ENCODE measurements around the gene SEC61B. TPM values are rescaled to one million over a fixed set of nuclear protein-coding genes. Genes with fewer than 3 reads are reported as not detected.

The SEC61B gene
- total RNA-seq, 1 donor from 2014 or later: 83.7 TPM

DNA sequence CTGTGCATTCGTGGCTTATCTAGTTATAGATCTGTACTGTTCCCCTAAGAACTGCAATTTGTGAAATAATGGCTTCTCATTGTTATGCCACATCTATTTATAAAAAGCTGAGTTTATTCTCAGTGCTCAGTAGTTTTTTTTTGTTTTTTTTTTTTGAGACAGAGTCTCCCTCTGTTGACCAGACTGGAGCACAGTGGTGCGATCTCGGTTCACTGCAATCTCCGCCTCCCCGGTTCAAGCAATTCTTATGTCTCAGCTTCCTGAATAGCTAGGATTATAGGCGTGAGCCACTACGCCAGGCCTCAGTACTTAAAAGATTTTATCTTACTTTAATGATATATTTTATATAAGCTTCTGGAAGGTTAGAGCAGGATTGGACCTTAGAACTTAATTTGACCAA lies 19.0 kb downstream of the SEC61B start:
- H3K36me3 Mint-ChIP-seq: no peaks in the 10 kb centered on the region
- no peak overlapping the region for H3K27ac Mint-ChIP-seq
- no peak overlapping the region for H3K4me3 ChIP-seq
- H3K9ac ChIP-seq: no peak overlapping the region
- no peak overlapping the region for H3K27ac ChIP-seq
- H3K4me3 Mint-ChIP-seq: no peak overlapping the region
- no peaks in the 10 kb centered on the region for H4K20me1 ChIP-seq (ENCODE audit: low read depth)
- H3K27me3 ChIP-seq: no peaks in the 10 kb centered on the region
- H3K4me1 Mint-ChIP-seq: no peaks in the 10 kb centered on the region
- no peaks in the 10 kb centered on the region for H3K36me3 ChIP-seq
- no peak overlapping the region for H2AFZ ChIP-seq (replicated peaks)
- H3K4me2 ChIP-seq: no peak overlapping the region
- peaks cover 12% of the 10 kb centered on the region for H3K4me1 ChIP-seq
- no peak for DNase-seq (ENCODE audit: low spot score)
- peaks cover 7% of the 10 kb centered on the region for H3F3A ChIP-seq (ENCODE audit: low read depth)
- H3K9me3 Mint-ChIP-seq: no peaks in the 10 kb centered on the region
- H3K27me3 Mint-ChIP-seq (ENCODE audit: insufficient read depth, low read depth): no peaks in the 10 kb centered on the region
- H3K9me3 ChIP-seq (ENCODE audit: low read depth): no peaks in the 10 kb centered on the region
- no peaks in the 10 kb centered on the region for H3K79me2 ChIP-seq (ENCODE audit: low read depth)
- no peak for TF ChIP-seq EZH2 (IDR thresholded peaks at IDR 0.05)
- TF ChIP-seq EZH2phosphoT487 (IDR thresholded peaks at IDR 0.05): no peak
- TF ChIP-seq, protein P1, sequence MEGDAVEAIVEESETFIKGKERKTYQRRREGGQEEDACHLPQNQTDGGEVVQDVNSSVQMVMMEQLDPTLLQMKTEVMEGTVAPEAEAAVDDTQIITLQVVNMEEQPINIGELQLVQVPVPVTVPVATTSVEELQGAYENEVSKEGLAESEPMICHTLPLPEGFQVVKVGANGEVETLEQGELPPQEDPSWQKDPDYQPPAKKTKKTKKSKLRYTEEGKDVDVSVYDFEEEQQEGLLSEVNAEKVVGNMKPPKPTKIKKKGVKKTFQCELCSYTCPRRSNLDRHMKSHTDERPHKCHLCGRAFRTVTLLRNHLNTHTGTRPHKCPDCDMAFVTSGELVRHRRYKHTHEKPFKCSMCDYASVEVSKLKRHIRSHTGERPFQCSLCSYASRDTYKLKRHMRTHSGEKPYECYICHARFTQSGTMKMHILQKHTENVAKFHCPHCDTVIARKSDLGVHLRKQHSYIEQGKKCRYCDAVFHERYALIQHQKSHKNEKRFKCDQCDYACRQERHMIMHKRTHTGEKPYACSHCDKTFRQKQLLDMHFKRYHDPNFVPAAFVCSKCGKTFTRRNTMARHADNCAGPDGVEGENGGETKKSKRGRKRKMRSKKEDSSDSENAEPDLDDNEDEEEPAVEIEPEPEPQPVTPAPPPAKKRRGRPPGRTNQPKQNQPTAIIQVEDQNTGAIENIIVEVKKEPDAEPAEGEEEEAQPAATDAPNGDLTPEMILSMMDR (IDR thresholded peaks at IDR 0.05): peak; percentile 5

DNA sequence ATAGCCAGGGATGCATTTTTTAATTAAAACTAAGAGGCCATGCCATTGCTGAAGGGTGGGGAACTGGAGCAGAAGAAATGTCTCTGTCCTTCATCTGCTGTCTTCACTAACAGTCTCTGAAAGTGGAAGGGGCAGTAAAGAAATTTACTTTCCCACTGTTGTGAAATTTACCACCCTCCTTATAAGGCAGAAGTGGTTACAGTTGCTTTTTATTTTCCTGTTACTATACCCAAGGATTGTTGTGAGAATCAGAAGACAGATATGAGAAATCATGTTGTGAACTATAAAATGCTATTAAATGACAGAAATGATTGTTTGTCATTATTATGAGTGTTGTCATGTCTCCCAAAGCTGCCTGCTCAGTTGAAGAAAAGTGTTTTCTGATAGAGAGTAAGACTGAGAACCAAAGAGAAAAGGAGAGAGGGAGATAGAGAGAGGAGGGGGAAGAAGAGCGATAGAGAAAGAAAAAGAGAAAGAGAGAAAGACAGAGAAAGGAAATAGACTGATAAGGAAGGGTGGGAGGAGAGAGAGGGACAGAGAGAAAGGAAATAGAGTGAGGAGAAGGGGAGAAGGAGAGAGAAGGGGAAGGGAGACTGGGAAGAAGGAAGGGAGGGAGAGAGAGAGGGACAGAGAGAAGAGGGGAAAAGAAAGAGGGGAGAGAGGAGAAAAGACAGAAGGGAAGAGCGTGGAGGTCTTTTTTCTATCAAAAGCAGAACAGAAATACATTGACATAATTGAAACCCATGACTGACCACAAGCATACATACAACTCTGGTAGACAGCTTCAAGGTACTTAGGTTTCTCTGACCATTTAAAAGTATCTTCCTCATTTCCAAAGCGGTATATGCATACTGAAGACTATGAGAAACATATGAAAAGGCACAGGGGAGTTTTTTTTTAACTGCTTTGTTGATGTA lies 22.5 kb downstream of the SEC61B start:
- Histone ChIP-seq H4K20me1 (ENCODE audit: low read depth) (no peaks in the 10 kb centered on the region), H3K9ac (no peak overlapping the region), H2AFZ (replicated peaks) (no peak overlapping the region), H3K79me2 (ENCODE audit: low read depth) (no peaks in the 10 kb centered on the region), H3K9me3 (ENCODE audit: low read depth) (no peaks in the 10 kb centered on the region), H3K36me3 (no peaks in the 10 kb centered on the region), H3K27me3 (no peaks in the 10 kb centered on the region), H3F3A (ENCODE audit: low read depth) (peaks cover 6% of the 10 kb centered on the region), H3K4me2 (no peak overlapping the region), H3K27ac (no peak overlapping the region), H3K4me1 (peaks cover 2% of the 10 kb centered on the region), H3K4me3 (no peak overlapping the region)
- no peak overlapping the region for H3K4me3 Mint-ChIP-seq
- no peak overlapping the region for H3K27ac Mint-ChIP-seq
- H3K9me3 Mint-ChIP-seq: no peaks in the 10 kb centered on the region
- TF ChIP-seq EZH2 (IDR thresholded peaks at IDR 0.05) (no peak), EZH2phosphoT487 (IDR thresholded peaks at IDR 0.05) (no peak)
- TF ChIP-seq, protein P1 (IDR thresholded peaks at IDR 0.05): no peak
- H3K4me1 Mint-ChIP-seq: no peaks in the 10 kb centered on the region
- no peaks in the 10 kb centered on the region for H3K36me3 Mint-ChIP-seq
- no peak for DNase-seq (ENCODE audit: low spot score)
- no peaks in the 10 kb centered on the region for H3K27me3 Mint-ChIP-seq (ENCODE audit: insufficient read depth, low read depth)

GRCh38 chr9:99249619-99250018 lies 27.5 kb downstream of the SEC61B start:
- Histone ChIP-seq H3K79me2 (ENCODE audit: low read depth) (no peaks in the 10 kb centered on the region), H4K20me1 (ENCODE audit: low read depth) (no peaks in the 10 kb centered on the region), H3K27me3 (no peaks in the 10 kb centered on the region), H2AFZ (replicated peaks) (no peak overlapping the region), H3K36me3 (no peaks in the 10 kb centered on the region), H3K27ac (no peak overlapping the region), H3K4me2 (no peak overlapping the region), H3K4me3 (no peak overlapping the region), H3F3A (ENCODE audit: low read depth) (no peaks in the 10 kb centered on the region), H3K9ac (no peak overlapping the region), H3K4me1 (no peaks in the 10 kb centered on the region), H3K9me3 (ENCODE audit: low read depth) (no peaks in the 10 kb centered on the region)
- no peak overlapping the region for H3K27ac Mint-ChIP-seq
- TF ChIP-seq, protein P1 (IDR thresholded peaks at IDR 0.05): no peak
- no peak for TF ChIP-seq EZH2 (IDR thresholded peaks at IDR 0.05)
- no peak for TF ChIP-seq EZH2phosphoT487 (IDR thresholded peaks at IDR 0.05)
- no peaks in the 10 kb centered on the region for H3K27me3 Mint-ChIP-seq (ENCODE audit: insufficient read depth, low read depth)
- H3K9me3 Mint-ChIP-seq: no peaks in the 10 kb centered on the region
- no peaks in the 10 kb centered on the region for H3K4me1 Mint-ChIP-seq
- DNase-seq (ENCODE audit: low spot score): no peak
- H3K4me3 Mint-ChIP-seq: no peak overlapping the region
- H3K36me3 Mint-ChIP-seq: no peaks in the 10 kb centered on the region

Measured in neural progenitor cell (in vitro differentiated cells).